ENCODE data around the gene GALNT18.

DNA sequence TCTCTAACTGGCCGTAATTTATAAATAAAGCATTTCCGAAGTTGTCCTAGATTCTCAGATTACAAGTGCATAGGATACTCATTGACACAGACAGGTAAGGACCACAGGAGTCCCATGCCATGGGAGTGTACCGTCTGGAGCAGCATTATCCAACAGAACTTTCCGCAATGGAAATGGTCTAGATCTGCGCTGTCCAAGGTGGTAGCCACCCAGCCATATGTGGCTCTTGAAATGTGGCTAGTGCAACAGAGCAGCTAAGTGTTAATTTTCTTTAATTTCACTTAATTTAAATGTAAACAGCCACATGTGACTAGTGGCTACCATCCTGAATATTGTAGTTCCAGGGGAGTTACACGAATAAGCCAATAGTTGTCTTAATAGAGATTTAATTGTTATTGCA lies 71.3 kb downstream of the GALNT18 start:
- TF ChIP-seq, protein P1, sequence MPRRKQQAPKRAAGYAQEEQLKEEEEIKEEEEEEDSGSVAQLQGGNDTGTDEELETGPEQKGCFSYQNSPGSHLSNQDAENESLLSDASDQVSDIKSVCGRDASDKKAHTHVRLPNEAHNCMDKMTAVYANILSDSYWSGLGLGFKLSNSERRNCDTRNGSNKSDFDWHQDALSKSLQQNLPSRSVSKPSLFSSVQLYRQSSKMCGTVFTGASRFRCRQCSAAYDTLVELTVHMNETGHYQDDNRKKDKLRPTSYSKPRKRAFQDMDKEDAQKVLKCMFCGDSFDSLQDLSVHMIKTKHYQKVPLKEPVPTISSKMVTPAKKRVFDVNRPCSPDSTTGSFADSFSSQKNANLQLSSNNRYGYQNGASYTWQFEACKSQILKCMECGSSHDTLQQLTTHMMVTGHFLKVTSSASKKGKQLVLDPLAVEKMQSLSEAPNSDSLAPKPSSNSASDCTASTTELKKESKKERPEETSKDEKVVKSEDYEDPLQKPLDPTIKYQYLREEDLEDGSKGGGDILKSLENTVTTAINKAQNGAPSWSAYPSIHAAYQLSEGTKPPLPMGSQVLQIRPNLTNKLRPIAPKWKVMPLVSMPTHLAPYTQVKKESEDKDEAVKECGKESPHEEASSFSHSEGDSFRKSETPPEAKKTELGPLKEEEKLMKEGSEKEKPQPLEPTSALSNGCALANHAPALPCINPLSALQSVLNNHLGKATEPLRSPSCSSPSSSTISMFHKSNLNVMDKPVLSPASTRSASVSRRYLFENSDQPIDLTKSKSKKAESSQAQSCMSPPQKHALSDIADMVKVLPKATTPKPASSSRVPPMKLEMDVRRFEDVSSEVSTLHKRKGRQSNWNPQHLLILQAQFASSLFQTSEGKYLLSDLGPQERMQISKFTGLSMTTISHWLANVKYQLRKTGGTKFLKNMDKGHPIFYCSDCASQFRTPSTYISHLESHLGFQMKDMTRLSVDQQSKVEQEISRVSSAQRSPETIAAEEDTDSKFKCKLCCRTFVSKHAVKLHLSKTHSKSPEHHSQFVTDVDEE (CRISPR knock-in tag; IDR thresholded peaks at IDR 0.05) = no peak
- TF ChIP-seq, protein P2, sequence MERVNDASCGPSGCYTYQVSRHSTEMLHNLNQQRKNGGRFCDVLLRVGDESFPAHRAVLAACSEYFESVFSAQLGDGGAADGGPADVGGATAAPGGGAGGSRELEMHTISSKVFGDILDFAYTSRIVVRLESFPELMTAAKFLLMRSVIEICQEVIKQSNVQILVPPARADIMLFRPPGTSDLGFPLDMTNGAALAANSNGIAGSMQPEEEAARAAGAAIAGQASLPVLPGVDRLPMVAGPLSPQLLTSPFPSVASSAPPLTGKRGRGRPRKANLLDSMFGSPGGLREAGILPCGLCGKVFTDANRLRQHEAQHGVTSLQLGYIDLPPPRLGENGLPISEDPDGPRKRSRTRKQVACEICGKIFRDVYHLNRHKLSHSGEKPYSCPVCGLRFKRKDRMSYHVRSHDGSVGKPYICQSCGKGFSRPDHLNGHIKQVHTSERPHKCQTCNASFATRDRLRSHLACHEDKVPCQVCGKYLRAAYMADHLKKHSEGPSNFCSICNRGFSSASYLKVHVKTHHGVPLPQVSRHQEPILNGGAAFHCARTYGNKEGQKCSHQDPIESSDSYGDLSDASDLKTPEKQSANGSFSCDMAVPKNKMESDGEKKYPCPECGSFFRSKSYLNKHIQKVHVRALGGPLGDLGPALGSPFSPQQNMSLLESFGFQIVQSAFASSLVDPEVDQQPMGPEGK (CRISPR knock-in tag; IDR thresholded peaks at IDR 0.05; ENCODE audit: borderline replicate concordance) = no peak
- no peak for TF ChIP-seq ESRRG (CRISPR knock-in tag; IDR thresholded peaks at IDR 0.05)
- no peak for TF ChIP-seq ZFP3 (CRISPR knock-in tag; IDR thresholded peaks at IDR 0.05)
- no peak for TF ChIP-seq RARB (CRISPR knock-in tag; IDR thresholded peaks at IDR 0.05)

Measured in SK-N-SH treated with all-trans-retinoic acid at 6 μM for 48 hours (cell line).